Adrenal gland (tissue), 12 donors: ENCODE measurements around the gene GFRA1. TPM values are rescaled to one million over a fixed set of nuclear protein-coding genes. Genes with fewer than 3 reads are reported as not detected.

Experiments used
- DNase-seq, 7 donors: peaks; one replicate each; pipeline ENCODE4 v3.0.0-alpha.2; 2019 to 2020
- H3K27ac ChIP-seq, 5 donors: fragments of 200-600 bp; sonication (generic) in 4 of 5; 1 replicate in 3 of 5; 2 replicates in 2 of 5; pipeline versions ENCODE4 v1.5.1 to v1.8.0; 2016 to 2020; ENCODE audit warnings: mild to moderate bottlenecking in 1 of 5
- H3K27me3 ChIP-seq: fragments of 200-600 bp; 2 replicates; pipeline ENCODE4 v1.8.0; 2021
- H3K36me3 ChIP-seq, 2 donors: fragments of 200-600 bp; replicated peaks in 1 of 2; 1 replicate in 1 of 2; 2 replicates in 1 of 2; pipeline versions ENCODE4 v1.5.1 to v1.8.0; 2018 to 2022
- H3K4me1 ChIP-seq, 2 donors: fragments of 200-600 bp; replicated peaks in 1 of 2; 1 replicate in 1 of 2; 2 replicates in 1 of 2; pipeline versions ENCODE4 v1.5.1 to v1.8.0; 2018 to 2021
- H3K4me3 ChIP-seq, 4 donors: fragments of 200-600 bp; sonication (generic) in 3 of 4; one replicate each; pipeline ENCODE4 v1.5.1; 2016 to 2018
- H3K9me3 ChIP-seq, 3 donors: fragments of 200-600 bp; sonication (generic) in 1 of 3; replicated peaks in 1 of 3; 1 replicate in 2 of 3; 2 replicates in 1 of 3; pipeline versions ENCODE4 v1.5.1 to v1.8.0; 2016 to 2021
- CTCF ChIP-seq, 6 experiments: fragments of 450-650 bp in 4 of 6; fragments of 200-600 bp in 2 of 6; sonication (generic) in 1 of 6; IDR thresholded peaks; 1 replicate in 5 of 6; 2 replicates in 1 of 6; pipeline versions ENCODE4 v1.5.1 to v1.8.0; 2016 to 2021; ENCODE audit warnings: antibody characterized with exemption in 6 of 6, mild to moderate bottlenecking in 2 of 6, moderate library complexity in 1 of 6
- POLR2A ChIP-seq, 2 donors: fragments of 450-650 bp; IDR thresholded peaks; one replicate each; pipeline ENCODE4 v1.6.1; 2017; ENCODE audit warnings: antibody characterized with exemption in 2 of 2, mild to moderate bottlenecking in 2 of 2, moderate library complexity in 1 of 2
- WGBS, 4 donors: extraction: QIAGEN DNeasy Blood & Tissue Kit in 2 of 4; methylation state at CpG; one replicate each; pipeline versions ENCODE4 v1.1.5 to v1.1.7; 2013 to 2017; 5-methylcytosine and 5-hydroxymethylcytosine counted together
- intact Hi-C, 2 donors: fragments of 100-400 bp; cut with DNase I; formaldehyde crosslinking; loops; one replicate each; pipeline versions ENCODE4 v1.14.1 to v1.15.0; 2022 to 2023
- polyA plus RNA-seq, 3 donors: library from polyadenylated mRNA; stranded (reverse); fragments of 200-250 nt in 2 of 3; fragments of 350-450 nt in 1 of 3; fragmentation: Illumina TruSeq in 1 of 3; extraction: RNeasy Lipid Tissue Mini Kit (QIAGEN cat#74804) in 1 of 3; gene quantifications; one replicate each; pipeline ENCODE4 v1.2.3, GENCODE V29; 2013 to 2014
- total RNA-seq, 9 donors: library from RNA; depleted of rRNA in 4 of 9; stranded (reverse); fragments of >200 nt in 4 of 9; fragments of 120-200 nt in 1 of 9; fragmentation: NEBNext Ultra II Directional in 1 of 9; extraction: Animal tissue kit (Norgen Biotek cat#: 25700) in 1 of 9; gene quantifications; one replicate each; pipeline versions ENCODE4 v1.1.0 to v1.2.4, GENCODE V29; 2013 to 2023
- donor health status: healthy with polysubstance abuse.
- donor health status: Bipolar disorder and iron deficiency.
- donor health status: DM: yes; HTN: yes; CAD: no.
- donor health status: DM: no; HTN: no; CAD: no.
- donor health status: DM: no; HTN: no; CAD: no.
- donor health status: DM: yes; HTN: yes; CAD: no.

The GFRA1 gene
- total and polyA plus RNA-seq, 12 donors = 0.61 to 12.9 (median 2.6) TPM

DNA sequence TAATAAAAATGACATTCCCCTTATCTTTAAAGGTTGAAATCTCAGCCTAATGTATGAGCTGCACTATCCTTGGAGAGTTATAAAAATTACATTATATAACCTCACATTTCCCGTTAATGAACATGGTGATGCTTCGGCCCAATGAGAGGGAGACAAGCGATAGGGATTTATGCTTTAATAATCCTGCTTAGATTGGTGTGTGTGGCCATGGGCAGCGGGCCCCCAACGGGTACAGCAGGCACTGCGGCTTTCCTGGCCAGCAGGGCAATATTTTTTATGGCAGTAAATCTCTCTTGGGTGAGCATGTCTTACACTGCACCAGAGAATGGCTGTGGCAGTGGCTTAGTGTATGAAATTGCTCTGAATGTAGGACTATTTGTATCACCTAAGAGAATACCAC lies 246.3 kb downstream of the GFRA1 start:
- DNase-seq = no peak
- H3K27ac ChIP-seq = no peak overlapping the region
- 83 to 92% (median 87%) methylated on average over 6 of the region's 6 CpGs for WGBS, 4 donors
- intact Hi-C loops = no loop called here
- no peaks in the 10 kb centered on the region for H3K27me3 ChIP-seq
- no peak overlapping the region for H3K4me3 ChIP-seq
- H3K4me1 ChIP-seq = no peaks in the 10 kb centered on the region
- no peak for TF ChIP-seq POLR2A (IDR thresholded peaks at IDR 0.05)
- TF ChIP-seq CTCF (IDR thresholded peaks at IDR 0.05) = no peak
- H3K9me3 ChIP-seq = no peaks in the 10 kb centered on the region
- no peaks in the 10 kb centered on the region for H3K36me3 ChIP-seq

GRCh38 chr10:116026315-116026714 lies 246.7 kb downstream of the GFRA1 start:
- Histone ChIP-seq H3K27me3 (no peaks in the 10 kb centered on the region), H3K9me3 (no peaks in the 10 kb centered on the region), H3K36me3 (no peaks in the 10 kb centered on the region), H3K4me3 (no peak overlapping the region), H3K27ac (no peak overlapping the region), H3K4me1 (no peaks in the 10 kb centered on the region)
- no peak for TF ChIP-seq POLR2A (IDR thresholded peaks at IDR 0.05)
- TF ChIP-seq CTCF (IDR thresholded peaks at IDR 0.05) = no peak
- DNase-seq = no peak
- intact Hi-C loops = no loop called here
- WGBS, 4 donors = 85 to 100% (median 93%) methylated on average over 1 of the region's 1 CpG

GRCh38 chr10:116024271-116024878 lies 248.6 kb downstream of the GFRA1 start:
- H3K4me1 ChIP-seq = no peaks in the 10 kb centered on the region
- DNase-seq = no peak
- 87 to 91% (median 89%) methylated on average over 3 of the region's 3 CpGs for WGBS, 4 donors
- TF ChIP-seq CTCF (IDR thresholded peaks at IDR 0.05) (no peak), POLR2A (IDR thresholded peaks at IDR 0.05) (no peak)
- H3K27ac ChIP-seq = no peak overlapping the region
- H3K36me3 ChIP-seq = no peaks in the 10 kb centered on the region
- intact Hi-C loops = no loop called here
- no peaks in the 10 kb centered on the region for H3K27me3 ChIP-seq
- H3K4me3 ChIP-seq = no peak overlapping the region
- H3K9me3 ChIP-seq = no peaks in the 10 kb centered on the region

- H3K9me3 ChIP-seq = no peaks in the 10 kb centered on the region
- DNase-seq = no peak
- H3K4me1 ChIP-seq = no peaks in the 10 kb centered on the region
- 66 to 82% (median 71%) methylated on average over 2 of the region's 2 CpGs for WGBS, 4 donors
- intact Hi-C loops = no loop called here
- TF ChIP-seq POLR2A (IDR thresholded peaks at IDR 0.05) = no peak
- no peak for TF ChIP-seq CTCF (IDR thresholded peaks at IDR 0.05)
- no peaks in the 10 kb centered on the region for H3K27me3 ChIP-seq
- H3K4me3 ChIP-seq = no peak overlapping the region
- no peaks in the 10 kb centered on the region for H3K36me3 ChIP-seq
- H3K27ac ChIP-seq = no peak overlapping the region
These were observed 255.6 kb downstream of the GFRA1 start for GRCh38 chr10:116017405-116017804.
